Urothelium cell line (cell line): ENCODE data around the gene TENM3.
A peak's percentile ranks its signal among the peaks of the same experiment; 100 is the strongest.

Experiments used
- DNase-seq: peaks from one replicate; pipeline ENCODE4 v3.0.0; 2011; ENCODE audit warnings: low spot score, mixed read lengths
- FAIRE-seq: peaks from 2 replicates; lab custom pipeline; 2011; peaks lifted over from hg19 to GRCh38; lab: Jason Lieb, UNC

Gene TENM3

GRCh38 chr4:182600093-182600492, 356.9 kb downstream of the TENM3 start:
- DNase-seq (no peak), FAIRE-seq (no peak)

- FAIRE-seq (no peak), DNase-seq (no peak)
Observed at GRCh38 chr4:182600856-182601255, 357.7 kb downstream of the TENM3 start.

GRCh38 chr4:182604161-182604622, 361.0 kb downstream of the TENM3 start:
- FAIRE-seq (no peak), DNase-seq (no peak)

GRCh38 chr4:182604953-182605352, 361.8 kb downstream of the TENM3 start:
- FAIRE-seq, result no peak
- no peak for DNase-seq

- DNase-seq (no peak), FAIRE-seq (no peak)
Observed at GRCh38 chr4:182608525-182608924, 365.3 kb downstream of the TENM3 start.

GRCh38 chr4:182616476-182616875, 373.3 kb downstream of the TENM3 start:
- DNase-seq (no peak), FAIRE-seq (no peak)

GRCh38 chr4:182619660-182620059, 376.5 kb downstream of the TENM3 start:
- no peak for FAIRE-seq
- no peak for DNase-seq

- DNase-seq (no peak), FAIRE-seq (no peak)
Observed at GRCh38 chr4:182620111-182620980, 377.1 kb downstream of the TENM3 start.

- FAIRE-seq (no peak), DNase-seq (no peak)
Observed at GRCh38 chr4:182624281-182624680, 381.1 kb downstream of the TENM3 start.

GRCh38 chr4:182625193-182625592, 382.0 kb downstream of the TENM3 start:
- no peak for DNase-seq

GRCh38 chr4:182627996-182628395, 384.8 kb downstream of the TENM3 start:
- FAIRE-seq (no peak), DNase-seq (no peak)

More at GRCh38 chr4:182625193-182625592, 382.0 kb downstream of the TENM3 start:
- FAIRE-seq, result no peak

- DNase-seq (no peak), FAIRE-seq (no peak)
Observed at GRCh38 chr4:182628544-182628943, 385.3 kb downstream of the TENM3 start.

GRCh38 chr4:182629096-182629495, 385.9 kb downstream of the TENM3 start:
- DNase-seq (no peak), FAIRE-seq (no peak)

- DNase-seq, result no peak
- no peak for FAIRE-seq
Observed at GRCh38 chr4:182640491-182640890, 397.3 kb downstream of the TENM3 start.

GRCh38 chr4:182640932-182641331, 397.7 kb downstream of the TENM3 start:
- FAIRE-seq (no peak), DNase-seq (no peak)

- DNase-seq (peak; percentile 9), FAIRE-seq (no peak)
Observed at GRCh38 chr4:182642831-182643230, 399.6 kb downstream of the TENM3 start.

- FAIRE-seq, result no peak
- peak; percentile 25 for DNase-seq
Observed at GRCh38 chr4:182643801-182644682, 400.8 kb downstream of the TENM3 start.

- DNase-seq, result no peak
- no peak for FAIRE-seq
Observed at GRCh38 chr4:182644683-182645050, 401.5 kb downstream of the TENM3 start.

GRCh38 chr4:182645511-182645910, 402.3 kb downstream of the TENM3 start:
- DNase-seq (no peak), FAIRE-seq (no peak)

- FAIRE-seq, result no peak
- DNase-seq, result no peak
Observed at GRCh38 chr4:182647646-182648300, 404.6 kb downstream of the TENM3 start.

- no peak for FAIRE-seq
- no peak for DNase-seq
Observed at GRCh38 chr4:182648766-182649165, 405.6 kb downstream of the TENM3 start.
